ENCODE data around the gene PLAC1.

Gene PLAC1

DNA sequence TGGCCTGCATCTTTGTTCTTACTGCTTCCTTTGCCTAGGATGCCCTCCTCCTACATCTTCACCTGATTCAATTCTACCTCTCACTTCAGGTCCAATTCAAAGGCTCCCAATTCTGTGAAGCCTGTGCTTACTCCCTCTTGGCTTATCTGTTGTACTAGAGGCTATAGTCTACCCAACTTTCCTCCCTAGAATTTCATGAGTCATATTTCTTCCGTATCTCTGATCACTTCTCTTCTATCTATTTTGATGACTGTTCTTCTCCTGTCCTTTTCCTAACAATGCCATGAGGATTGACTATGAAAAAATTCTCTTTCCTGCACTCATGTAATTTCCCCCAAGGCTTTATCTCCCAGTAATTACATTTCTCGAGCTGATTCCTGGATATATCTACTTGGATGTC is 96.3 kb downstream of the PLAC1 start:
- TF ChIP-seq, protein P1, sequence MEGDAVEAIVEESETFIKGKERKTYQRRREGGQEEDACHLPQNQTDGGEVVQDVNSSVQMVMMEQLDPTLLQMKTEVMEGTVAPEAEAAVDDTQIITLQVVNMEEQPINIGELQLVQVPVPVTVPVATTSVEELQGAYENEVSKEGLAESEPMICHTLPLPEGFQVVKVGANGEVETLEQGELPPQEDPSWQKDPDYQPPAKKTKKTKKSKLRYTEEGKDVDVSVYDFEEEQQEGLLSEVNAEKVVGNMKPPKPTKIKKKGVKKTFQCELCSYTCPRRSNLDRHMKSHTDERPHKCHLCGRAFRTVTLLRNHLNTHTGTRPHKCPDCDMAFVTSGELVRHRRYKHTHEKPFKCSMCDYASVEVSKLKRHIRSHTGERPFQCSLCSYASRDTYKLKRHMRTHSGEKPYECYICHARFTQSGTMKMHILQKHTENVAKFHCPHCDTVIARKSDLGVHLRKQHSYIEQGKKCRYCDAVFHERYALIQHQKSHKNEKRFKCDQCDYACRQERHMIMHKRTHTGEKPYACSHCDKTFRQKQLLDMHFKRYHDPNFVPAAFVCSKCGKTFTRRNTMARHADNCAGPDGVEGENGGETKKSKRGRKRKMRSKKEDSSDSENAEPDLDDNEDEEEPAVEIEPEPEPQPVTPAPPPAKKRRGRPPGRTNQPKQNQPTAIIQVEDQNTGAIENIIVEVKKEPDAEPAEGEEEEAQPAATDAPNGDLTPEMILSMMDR (IDR thresholded peaks at IDR 0.05; ENCODE audit: low read depth, low read length) = no peak
- no peak for DNase-seq (ENCODE audit: low read depth, low spot score)
- no peak overlapping the region for H3K4me3 ChIP-seq (ENCODE audit: low read depth, low read length)
- in situ Hi-C loops (cut with HindIII; ENCODE audit: low sequenced_read_pairs) = no loop called here

DNA sequence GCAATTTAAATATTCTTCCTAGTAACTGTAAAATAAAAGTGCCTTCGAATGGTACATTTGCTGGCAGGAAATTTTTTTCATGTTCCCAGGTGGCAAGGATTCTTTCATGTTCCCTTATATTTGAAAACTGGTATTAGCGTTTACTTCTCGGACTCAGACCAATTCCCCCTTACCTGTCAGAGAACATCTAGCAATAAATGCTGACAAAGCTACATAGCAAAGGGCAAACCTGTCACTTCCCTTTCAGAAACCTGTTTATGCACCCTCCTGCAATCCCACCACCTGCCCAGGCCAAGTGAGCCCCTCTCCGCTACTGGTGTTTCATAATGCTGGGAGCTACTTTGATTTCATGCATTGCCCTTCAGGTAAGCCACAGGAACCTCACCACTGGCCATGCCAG is 100.1 kb downstream of the PLAC1 start:
- H3K4me3 ChIP-seq (ENCODE audit: low read depth, low read length) = no peak overlapping the region
- TF ChIP-seq, protein P1 (IDR thresholded peaks at IDR 0.05; ENCODE audit: low read depth, low read length) = no peak
- no peak for DNase-seq (ENCODE audit: low read depth, low spot score)
- in situ Hi-C loops (cut with HindIII; ENCODE audit: low sequenced_read_pairs) = no loop called here

DNA sequence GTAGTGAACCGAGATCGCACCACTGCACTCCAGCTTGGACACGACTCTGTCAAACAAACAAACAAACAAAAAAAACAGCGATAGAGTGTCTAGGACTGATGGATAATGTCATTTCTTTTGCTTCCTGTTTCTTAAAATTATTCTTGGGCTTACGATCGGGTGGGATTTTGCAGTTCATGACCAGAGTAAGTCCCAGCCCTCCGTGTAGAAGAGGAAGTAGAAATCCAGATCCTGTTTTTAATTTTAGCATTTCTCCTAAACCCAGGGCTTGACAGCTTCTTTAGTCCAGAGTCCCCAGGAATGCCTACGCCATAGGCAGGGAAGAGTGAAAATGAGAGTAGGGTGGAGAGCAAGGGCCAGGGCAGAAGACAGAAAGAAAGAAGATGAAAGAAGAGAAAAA is 104.0 kb downstream of the PLAC1 start:
- DNase-seq (ENCODE audit: low read depth, low spot score) = no peak
- TF ChIP-seq, protein P1 (IDR thresholded peaks at IDR 0.05; ENCODE audit: low read depth, low read length) = no peak
- H3K4me3 ChIP-seq (ENCODE audit: low read depth, low read length) = no peak overlapping the region
- in situ Hi-C loops (cut with HindIII; ENCODE audit: low sequenced_read_pairs) = no loop called here

DNA sequence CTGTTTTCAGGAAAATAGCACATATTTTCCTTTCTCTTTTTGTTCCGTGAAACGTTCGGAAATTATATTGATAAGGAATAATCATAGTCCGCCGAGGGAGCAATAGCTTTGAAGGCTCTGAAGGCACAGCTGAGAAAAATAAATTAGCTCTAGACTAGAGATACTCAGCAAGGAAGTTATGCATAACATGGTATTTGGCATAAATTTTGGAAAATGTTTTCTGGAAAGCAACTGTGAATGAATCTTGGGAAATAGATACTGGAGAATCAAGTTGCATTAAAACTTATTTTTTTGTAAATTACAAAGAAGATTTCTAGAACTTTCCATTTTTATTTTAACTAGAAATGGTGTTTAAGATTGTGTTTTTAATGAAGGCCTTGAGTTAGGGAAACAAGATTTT is 105.9 kb downstream of the PLAC1 start:
- no peak overlapping the region for H3K4me3 ChIP-seq (ENCODE audit: low read depth, low read length)
- TF ChIP-seq, protein P1 (IDR thresholded peaks at IDR 0.05; ENCODE audit: low read depth, low read length) = no peak
- in situ Hi-C loops (cut with HindIII; ENCODE audit: low sequenced_read_pairs) = no loop called here
- no peak for DNase-seq (ENCODE audit: low read depth, low spot score)

DNA sequence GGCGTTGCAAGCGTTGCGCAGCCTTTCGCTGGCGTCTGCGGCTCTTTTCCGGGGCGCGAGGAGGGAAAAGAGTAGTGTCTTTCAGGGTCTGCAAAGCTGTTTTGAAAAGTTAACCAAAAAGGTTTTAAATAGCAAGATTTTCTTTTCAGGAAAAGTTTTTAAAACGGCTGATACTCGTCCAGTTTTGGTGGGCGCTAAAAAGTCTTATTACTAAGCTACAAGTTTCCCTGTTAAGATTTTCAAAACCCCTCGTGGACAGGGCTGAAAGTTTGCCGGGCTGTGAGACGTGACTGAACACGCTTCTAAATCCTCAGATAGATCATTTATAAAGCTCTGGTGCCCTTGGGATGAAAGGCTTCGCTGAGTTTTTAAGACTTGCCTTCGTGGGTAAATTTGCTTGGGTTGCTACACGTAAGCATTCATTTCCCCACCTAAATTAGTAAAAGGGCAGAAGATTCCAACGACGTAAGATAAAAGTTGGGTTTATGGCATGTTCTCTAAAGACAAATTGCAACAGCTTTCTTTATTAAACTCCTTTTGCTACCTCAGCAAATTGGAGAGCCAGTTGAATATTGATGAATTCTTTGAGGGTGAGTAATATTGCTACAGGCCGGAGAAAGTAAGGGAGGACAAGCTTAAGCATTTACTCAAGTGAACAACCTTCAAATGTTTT is 106.8 kb downstream of the PLAC1 start:
- peak overlapping the region; percentile 12 for H3K4me3 ChIP-seq (ENCODE audit: low read depth, low read length)
- in situ Hi-C loops (cut with HindIII; ENCODE audit: low sequenced_read_pairs) = no loop called here
- TF ChIP-seq, protein P1 (IDR thresholded peaks at IDR 0.05; ENCODE audit: low read depth, low read length) = no peak

DNA sequence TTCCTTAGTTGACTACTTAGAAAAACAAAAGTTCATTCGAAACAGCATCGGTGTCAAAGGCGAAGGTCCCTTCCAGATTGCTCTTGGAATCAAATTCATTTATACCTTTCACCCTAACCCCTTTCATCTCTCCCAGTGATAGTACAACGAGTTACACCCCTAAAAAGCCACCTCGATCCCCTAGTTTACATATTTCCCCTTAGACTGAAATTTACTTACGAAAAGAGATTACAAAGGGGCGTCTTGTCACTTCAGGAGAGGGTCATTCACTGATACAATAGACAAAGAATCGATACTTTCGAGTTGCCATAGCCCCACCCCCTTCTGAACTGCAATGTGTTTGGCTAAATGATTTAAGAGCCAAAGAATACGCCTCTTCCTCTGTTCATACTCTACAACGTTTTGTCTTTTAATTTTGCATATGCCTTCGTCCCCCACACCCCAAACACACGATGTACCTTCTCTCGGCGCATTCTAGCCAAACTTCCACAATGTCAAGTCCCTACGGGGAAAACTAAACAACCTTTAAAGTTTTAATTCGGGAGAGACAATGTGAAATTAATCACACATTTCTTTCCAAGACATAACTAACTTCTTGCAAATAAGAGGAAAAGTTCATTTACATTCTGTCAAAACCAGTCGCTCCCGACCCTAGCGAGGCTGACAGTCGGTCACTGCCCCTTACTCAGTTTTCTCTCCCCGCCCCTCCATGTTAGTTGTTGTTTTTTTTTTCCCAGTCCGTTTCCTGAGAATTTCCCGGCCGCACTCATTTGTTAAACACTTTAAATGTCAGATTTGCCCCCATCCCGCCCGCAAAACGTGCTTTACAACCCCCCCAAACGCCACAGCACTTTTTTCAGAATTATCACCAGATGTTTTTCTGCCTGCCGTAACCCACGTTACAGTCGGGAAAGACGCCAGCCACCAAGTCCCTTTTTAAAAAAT is 109.7 kb downstream of the PLAC1 start:
- no peak for DNase-seq (ENCODE audit: low read depth, low spot score)
- H3K4me3 ChIP-seq (ENCODE audit: low read depth, low read length) = peak overlapping the region; percentile 70
- in situ Hi-C loops (cut with HindIII; ENCODE audit: low sequenced_read_pairs) = no loop called here
- TF ChIP-seq, protein P1 (IDR thresholded peaks at IDR 0.05; ENCODE audit: low read depth, low read length) = no peak

More for the DNA sequence above, 106.8 kb downstream of the PLAC1 start:
- peak; percentile 55 for DNase-seq (ENCODE audit: low read depth, low spot score)
